Stimulated activated CD8-positive, alpha-beta memory T cell treated with anti-CD3 and anti-CD28 coated beads, Interleukin-15, amount 100 ng/mL, for 4 hours (primary cell): Measurements from ENCODE around the gene GNMT.
"Not testable (repeated sequence)": the region's sequence is repeated elsewhere in the genome, so short reads cannot be mapped to it uniquely, and the experiment has no call there.

Experiments
- DNase-seq, 2 donors: peaks; one replicate each; pipeline ENCODE4 v3.0.0-alpha.2; 2020; ENCODE audit warnings: low read depth in 2 of 2

GNMT gene

DNA sequence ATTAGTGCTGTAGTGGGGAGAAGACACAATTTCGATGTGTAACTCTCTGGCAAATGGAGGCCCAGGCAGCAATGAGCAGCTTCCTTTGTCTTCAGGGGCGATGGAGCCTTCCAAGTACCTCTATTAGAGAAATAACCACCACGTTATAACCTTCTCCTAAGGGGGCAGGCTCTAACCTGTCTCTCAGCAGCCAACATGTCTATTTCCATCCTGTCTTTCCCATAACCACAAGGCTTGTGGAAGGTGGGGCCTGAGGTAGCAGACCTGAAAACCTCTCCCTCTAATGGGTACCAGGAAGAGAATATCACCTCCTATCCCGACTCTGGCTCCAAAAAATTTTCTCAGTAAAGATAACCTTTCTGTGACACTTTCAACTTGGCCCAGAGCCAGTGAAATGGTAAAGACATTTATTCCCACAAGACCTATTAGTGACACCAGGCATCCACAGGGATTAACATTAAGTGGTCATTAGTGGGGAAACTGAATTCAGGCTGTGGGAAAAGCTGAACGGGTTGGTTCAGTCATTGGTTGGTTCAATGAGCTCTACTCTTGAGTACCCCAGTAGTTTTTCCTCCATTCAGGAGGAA, 14.5 kb downstream of the GNMT start:
- DNase-seq = no peak

GRCh38 chr6:42978487-42978838, 17.9 kb downstream of the GNMT start:
- no peak for DNase-seq

DNA sequence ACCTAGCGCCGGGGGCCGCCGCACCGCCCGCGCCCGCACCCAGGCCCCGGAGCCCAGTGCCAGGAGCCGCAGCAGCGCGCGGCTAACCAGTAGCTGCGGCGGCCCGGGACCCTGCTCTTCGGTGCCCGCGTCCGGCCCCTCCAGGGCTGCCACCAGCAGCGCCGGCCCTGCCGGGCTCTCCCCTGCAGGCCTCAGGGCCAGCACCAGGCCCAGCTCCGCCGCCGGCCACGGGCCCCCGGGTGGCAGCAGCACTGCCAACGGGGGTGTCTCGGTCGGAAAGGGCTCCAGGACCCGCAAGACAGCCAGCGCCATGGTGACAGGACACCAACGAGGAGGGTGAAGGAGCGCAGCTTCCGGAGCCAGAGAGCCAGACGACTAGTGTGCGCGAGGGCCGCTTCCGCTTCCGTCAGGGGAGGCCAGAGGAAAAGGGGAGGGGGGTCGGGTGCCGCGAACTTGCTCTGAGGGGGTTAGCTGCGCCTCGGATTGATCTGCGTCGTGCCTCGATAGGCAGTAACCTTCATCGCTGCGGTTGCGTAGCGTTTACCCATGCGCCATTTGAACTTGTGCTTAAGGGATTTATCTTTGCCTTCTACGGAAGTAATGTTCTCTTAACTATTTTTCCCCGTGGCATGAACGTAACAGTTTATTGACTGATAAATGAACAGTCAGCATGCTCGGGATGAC, 18.4 kb downstream of the GNMT start, which contains the start of gene PEX6:
PEX6 (minus strand) TSS at position 343 of the 684 bp plus-strand sequence; CDS start at position 312, 31 bp downstream.
- peak; percentile 85 to 86 for DNase-seq

GRCh38 chr6:42979523-42980177, 19.1 kb downstream of the GNMT start:
- DNase-seq = no peak

DNA sequence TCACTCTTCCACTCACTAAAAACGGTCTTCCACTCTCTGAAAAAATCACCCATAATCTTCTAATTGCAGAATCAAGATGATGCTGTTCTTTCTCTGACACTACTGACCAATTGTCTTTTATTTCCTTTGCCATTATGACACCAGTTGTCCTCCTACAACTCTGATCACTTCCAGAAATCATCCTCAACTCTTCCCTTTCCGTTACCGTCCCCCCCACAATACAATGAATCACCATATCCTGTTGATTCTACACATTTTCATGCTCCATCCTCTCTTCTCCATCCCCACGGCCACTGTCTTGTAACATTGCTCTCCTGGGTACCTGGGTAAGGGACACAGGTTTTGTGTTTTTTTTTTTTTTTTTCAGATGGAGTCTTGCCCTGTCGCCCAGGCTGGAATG, 21.3 kb downstream of the GNMT start:
- no peak for DNase-seq

DNA sequence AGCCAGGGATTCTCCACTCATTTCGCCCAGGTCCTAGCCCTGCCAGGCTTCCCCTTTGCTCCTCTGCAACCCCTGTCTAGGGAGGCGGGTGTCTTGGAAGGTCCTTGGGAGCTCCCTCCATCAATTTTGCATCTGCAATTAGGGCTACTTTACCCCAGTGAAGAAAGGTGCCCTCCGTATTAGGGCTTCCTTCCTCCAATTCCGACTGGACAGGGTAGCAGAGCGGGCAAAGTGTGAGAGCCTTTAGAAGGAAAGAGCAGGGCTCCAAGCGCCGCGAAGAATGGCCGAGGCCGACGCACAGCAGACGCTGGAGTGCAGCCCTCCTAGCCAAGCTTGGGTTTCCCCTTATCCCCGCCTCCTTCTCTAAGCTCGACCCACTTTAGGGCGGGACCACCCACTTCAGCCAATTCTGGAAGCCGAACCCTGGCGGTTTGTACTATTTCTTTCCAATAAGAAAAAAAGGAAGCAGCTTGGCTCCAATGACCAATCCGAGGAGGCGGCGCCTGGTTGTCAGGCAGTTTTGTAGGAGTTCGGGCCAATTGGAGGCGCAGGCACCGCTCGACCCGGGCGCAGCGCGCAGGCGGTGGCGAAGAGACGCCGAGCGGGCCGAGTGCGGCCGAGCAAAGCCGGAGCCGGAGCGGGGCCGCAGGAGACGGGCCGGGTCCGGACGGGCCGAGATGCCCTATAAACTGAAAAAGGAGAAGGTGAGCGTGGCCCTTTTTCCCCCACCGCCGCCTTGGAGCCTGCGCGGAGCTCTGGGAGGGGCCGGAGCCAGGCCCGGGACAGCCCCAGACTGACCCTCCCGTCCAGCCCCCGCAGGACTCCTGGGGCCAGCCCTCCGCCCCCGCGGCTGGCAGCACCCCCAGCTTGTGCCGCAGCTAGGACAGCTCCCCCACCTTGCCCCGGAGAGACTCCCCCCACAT, 23.7 kb downstream of the GNMT start, which contains the start of gene PPP2R5D:
PPP2R5D (plus strand) TSS at position 570 of the 923 bp plus-strand sequence; CDS start at position 678, 108 bp downstream.
- peak; percentile 92 to 95 for DNase-seq

- no peak for DNase-seq
These were observed 24.4 kb downstream of the GNMT start for GRCh38 chr6:42984924-42985475.

- DNase-seq = no peak
These were observed 27.2 kb downstream of the GNMT start for GRCh38 chr6:42987533-42988451.

DNA sequence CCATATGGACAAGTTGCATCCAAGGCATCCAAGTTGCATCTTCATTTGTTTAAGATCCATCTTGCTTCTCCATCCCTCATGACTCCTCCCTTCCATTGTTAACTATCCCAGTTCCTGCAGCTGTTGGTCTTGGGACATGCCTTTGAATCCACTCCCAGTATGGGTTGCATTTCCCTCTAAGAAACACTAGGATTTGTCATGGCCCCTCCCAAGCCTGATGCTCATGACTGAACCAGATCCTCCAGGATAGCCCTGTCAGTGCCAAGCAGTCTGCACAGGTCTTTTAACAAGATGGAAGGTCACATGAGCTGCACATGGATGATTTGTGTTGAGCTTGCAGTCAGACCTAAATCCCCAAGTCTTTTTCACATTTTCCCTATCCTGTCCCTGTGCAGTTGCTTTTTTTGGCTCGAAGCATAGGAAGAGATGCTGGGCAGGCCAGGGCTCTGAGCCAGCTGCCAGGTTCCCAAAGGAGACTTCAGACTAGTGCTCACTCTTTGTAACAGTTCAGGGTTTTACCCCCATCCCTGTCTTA, 28.0 kb downstream of the GNMT start:
- no peak for DNase-seq

GRCh38 chr6:42989923-42990322, 29.4 kb downstream of the GNMT start:
- no peak for DNase-seq

- DNase-seq = no peak
These were observed 32.9 kb downstream of the GNMT start for GRCh38 chr6:42993445-42993844.

DNA sequence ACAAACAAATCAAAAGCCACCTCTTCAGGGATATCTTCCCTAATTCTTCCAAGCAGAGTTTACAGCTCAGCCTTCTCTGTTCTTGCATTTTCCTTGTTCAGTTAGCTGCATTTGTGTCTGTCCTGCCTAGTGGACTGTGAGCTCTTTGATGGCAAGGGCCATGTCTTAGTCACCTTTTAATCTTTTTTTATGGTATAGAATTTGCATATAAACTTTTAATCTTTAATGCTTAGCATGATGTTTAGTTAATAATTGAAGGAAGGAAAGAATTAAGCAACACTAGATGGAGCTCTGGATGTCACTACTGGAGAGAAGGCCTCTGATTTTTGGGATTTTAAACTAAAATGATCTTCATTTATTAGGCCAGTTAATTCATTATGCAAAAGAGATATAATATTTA, 36.0 kb downstream of the GNMT start:
- no peak for DNase-seq

DNA sequence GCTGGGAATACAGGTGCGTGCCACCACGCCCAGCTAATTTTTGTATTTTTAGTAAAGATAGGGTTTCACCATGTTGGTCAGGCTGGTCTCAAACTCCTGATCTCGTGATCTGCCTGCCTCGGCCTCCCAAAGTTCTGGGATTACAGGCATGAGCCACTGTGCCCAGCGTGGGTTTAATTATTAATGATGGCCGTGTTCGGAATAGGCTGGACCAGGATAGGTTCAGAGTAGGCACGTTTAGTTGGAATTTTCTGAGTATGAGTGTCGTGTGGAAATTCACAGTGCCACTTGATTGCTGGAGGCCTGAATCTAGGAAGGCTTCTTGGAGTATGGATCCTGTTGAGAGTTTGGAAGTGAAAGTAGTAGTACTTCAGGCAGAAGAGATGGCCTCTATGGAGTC, 37.7 kb downstream of the GNMT start:
- not testable (repeated sequence) for DNase-seq

GRCh38 chr6:43001843-43002242, 41.3 kb downstream of the GNMT start:
- no peak for DNase-seq

GRCh38 chr6:43005844-43006243, 45.3 kb downstream of the GNMT start:
- DNase-seq = no peak

DNA sequence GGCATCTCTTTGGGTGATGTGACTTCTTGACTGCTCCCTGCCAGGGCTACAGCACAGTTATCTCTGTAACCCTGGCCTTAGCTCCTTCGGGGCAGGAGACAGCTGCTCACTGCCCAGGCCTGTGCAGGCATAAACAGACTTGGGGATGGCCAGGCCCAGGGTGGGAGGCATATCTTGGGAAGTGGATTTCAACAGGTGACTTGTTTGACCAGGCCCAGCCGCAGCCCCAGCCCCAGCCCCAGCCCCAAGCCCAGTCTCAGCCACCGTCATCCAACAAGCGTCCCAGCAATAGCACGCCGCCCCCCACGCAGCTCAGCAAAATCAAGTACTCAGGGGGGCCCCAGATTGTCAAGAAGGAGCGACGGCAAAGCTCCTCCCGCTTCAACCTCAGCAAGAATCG, 45.7 kb downstream of the GNMT start:
- no peak for DNase-seq

GRCh38 chr6:43007126-43007525, 46.6 kb downstream of the GNMT start:
- no peak for DNase-seq

DNA sequence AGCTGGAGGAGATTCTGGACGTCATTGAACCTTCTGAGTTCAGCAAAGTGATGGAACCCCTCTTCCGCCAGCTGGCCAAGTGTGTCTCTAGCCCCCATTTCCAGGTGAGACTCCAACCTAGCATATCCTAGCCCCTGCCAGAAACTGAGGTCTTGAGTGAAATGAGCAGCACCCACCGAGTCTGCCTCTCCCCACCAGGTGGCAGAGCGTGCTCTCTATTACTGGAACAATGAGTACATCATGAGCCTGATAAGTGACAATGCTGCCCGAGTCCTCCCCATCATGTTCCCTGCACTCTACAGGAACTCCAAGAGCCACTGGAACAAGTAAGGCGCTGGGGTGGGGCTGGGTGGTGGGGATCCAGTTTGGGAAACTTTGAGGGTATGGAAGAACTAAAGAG, 48.6 kb downstream of the GNMT start:
- DNase-seq = no peak

DNA sequence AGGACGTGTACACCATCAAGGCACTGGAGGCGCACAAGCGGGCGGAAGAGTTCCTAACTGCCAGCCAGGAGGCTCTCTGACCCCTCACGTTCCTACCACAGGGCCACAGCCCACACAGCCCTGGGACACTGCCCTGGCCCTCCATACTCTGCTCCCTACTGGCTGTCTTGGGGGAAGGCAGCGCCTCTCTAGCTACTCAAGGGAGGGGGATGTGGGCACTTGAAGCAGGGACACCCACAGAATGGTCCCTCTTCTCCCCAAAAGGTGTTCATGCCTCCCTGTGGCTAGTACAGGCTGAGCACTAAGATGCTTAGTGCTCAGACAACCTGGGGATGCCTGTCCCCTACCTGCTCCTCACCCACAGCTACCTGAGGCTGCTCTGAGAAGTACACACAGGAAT, 50.7 kb downstream of the GNMT start:
- DNase-seq = no peak

DNA sequence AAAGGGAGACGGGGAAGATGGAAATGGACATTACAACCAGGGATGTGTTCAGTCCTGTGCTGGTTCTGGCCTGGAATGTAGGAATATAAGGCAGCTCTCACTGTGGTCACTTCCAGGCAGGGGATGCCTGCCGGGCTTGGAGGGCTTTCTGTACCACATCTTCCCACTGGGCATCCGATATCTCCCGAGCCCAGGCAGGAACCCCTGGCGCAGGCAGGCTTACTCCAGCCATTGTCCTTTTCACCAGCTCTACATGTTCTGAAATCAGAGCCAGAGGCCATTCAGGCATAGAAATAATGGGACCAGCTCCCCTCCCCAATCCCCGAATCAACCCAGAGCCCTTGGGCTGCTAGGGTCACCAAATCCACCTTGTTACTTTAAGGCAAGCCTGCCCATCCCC, 51.8 kb downstream of the GNMT start:
- DNase-seq = no peak
